ENCODE measurements around the gene LPP.

GRCh38 chr3:188152660-188153436, 1.1 kb upstream of the LPP start:
- TF ChIP-seq CTCF (IDR thresholded peaks at IDR 0.05) (no peak), POLR2A (IDR thresholded peaks at IDR 0.05) (no peak)
